ENCODE measurements around the gene UBE2Q2. TPM values are rescaled to one million over a fixed set of nuclear protein-coding genes. Genes with fewer than 3 reads are reported as not detected.
"Not testable (repeated sequence)": the region's sequence is repeated elsewhere in the genome, so short reads cannot be mapped to it uniquely, and the experiment has no call there.

The UBE2Q2 gene
- total RNA-seq, 1 experiment from 2014 or later = 18.1 TPM

DNA sequence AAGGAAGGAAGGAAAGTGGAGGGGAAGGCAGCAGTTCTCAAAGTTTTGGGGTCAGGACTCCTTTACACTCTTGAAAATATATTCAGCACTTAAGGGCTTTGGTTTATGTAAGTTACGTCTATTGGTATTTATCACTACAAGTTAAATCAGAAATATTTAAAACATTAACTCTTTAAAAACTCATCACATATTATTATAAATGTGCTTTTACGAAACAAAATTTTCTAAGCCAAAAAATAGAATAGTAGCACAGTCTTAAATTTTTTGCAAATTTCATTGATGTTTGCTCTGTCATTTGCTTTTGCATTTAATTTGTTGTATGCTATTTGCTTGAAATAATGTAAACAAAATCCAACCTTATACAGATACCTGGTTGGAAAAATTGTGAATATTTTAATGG is 7.5 kb downstream of the UBE2Q2 start:
- Histone ChIP-seq H3K36me3 (ENCODE audit: insufficient read depth, low read length, poor library complexity, severe bottlenecking) (no peaks in the 10 kb centered on the region), H3K9me3 (ENCODE audit: low read depth, low read length, poor library complexity, severe bottlenecking) (no peaks in the 10 kb centered on the region), H3K4me1 (ENCODE audit: insufficient read depth, low read length, poor library complexity, severe bottlenecking) (peaks cover 11% of the 10 kb centered on the region), H3K27ac (ENCODE audit: low read depth, low read length, poor library complexity, severe bottlenecking) (no peak overlapping the region), H3K27me3 (replicated peaks; ENCODE audit: insufficient read depth, low read depth, low read length, poor library complexity) (no peaks in the 10 kb centered on the region), H3K4me3 (ENCODE audit: low read depth, low read length, poor library complexity, severe bottlenecking) (no peak overlapping the region)
- no peak for DNase-seq (ENCODE audit: low spot score)
- intact Hi-C loops (cut with micrococcal nuclease; ENCODE audit: unreplicated experiment) = no loop called here
- ChIA-PET POLR2A (ENCODE audit: low non-redundant PET) (no interaction called here), CTCF (no interaction called here)
- no TSS peak for BruUV-seq (replicated peaks)
- no peak for TF ChIP-seq EZH2 (IDR thresholded peaks at IDR 0.05; ENCODE audit: borderline replicate concordance, low read depth, low read length, poor library complexity, severe bottlenecking)
- TF ChIP-seq, protein P1, sequence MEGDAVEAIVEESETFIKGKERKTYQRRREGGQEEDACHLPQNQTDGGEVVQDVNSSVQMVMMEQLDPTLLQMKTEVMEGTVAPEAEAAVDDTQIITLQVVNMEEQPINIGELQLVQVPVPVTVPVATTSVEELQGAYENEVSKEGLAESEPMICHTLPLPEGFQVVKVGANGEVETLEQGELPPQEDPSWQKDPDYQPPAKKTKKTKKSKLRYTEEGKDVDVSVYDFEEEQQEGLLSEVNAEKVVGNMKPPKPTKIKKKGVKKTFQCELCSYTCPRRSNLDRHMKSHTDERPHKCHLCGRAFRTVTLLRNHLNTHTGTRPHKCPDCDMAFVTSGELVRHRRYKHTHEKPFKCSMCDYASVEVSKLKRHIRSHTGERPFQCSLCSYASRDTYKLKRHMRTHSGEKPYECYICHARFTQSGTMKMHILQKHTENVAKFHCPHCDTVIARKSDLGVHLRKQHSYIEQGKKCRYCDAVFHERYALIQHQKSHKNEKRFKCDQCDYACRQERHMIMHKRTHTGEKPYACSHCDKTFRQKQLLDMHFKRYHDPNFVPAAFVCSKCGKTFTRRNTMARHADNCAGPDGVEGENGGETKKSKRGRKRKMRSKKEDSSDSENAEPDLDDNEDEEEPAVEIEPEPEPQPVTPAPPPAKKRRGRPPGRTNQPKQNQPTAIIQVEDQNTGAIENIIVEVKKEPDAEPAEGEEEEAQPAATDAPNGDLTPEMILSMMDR (conservative IDR thresholded peaks at IDR 0.05; ENCODE audit: low read depth, low read length) = no peak

DNA sequence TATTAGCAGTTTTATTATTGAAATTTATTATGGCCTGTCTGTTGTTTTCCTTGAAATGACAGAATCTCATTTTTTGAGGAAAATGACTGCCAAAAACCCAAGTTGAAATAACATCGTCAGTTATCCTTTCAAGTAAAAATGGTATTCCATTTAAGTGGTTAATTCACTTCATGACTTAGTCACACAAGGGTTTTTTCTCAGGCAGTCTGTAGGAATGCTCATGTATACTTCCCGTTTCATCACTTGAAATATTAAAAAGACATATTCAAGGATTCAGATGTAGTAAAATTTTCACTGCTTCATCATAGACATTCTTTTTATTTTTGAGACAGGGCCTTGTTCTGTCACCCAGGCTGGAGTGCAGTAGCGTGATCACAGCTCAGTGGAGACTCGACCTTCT is 8.3 kb downstream of the UBE2Q2 start:
- H3K9me3 ChIP-seq (ENCODE audit: low read depth, low read length, poor library complexity, severe bottlenecking); H3K4me3 ChIP-seq (ENCODE audit: low read depth, low read length, poor library complexity, severe bottlenecking); H3K27ac ChIP-seq (ENCODE audit: low read depth, low read length, poor library complexity, severe bottlenecking); POLR2A ChIA-PET (ENCODE audit: low non-redundant PET); H3K36me3 ChIP-seq (ENCODE audit: insufficient read depth, low read length, poor library complexity, severe bottlenecking); intact Hi-C loops (cut with micrococcal nuclease; ENCODE audit: unreplicated experiment); DNase-seq (ENCODE audit: low spot score); BruUV-seq (replicated peaks); CTCF ChIA-PET; H3K27me3 ChIP-seq (replicated peaks; ENCODE audit: insufficient read depth, low read depth, low read length, poor library complexity): not testable (repeated sequence)
- peaks cover 11% of the 10 kb centered on the region for H3K4me1 ChIP-seq (ENCODE audit: insufficient read depth, low read length, poor library complexity, severe bottlenecking)

DNA sequence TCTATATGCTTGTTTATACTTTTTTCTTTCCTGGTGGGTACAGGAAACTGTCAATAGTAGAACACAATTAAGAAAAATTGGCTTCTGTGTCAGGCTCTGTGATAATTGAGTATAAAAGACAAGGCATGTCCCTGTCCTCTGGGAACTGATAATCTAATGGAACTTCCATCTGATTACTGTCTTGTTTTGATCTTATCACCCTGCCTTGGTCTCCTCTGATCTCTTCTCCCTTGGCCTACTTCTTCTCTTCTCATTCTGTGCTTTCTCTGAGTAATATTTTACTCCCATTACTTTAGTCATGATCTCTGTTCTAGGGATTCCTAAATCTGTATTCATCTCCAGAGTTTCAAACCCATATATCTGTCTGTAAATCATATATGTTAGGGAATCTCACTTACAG is 14.6 kb downstream of the UBE2Q2 start:
- Histone ChIP-seq H3K36me3 (ENCODE audit: insufficient read depth, low read length, poor library complexity, severe bottlenecking) (no peaks in the 10 kb centered on the region), H3K4me3 (ENCODE audit: low read depth, low read length, poor library complexity, severe bottlenecking) (no peak overlapping the region), H3K9me3 (ENCODE audit: low read depth, low read length, poor library complexity, severe bottlenecking) (no peaks in the 10 kb centered on the region), H3K27me3 (replicated peaks; ENCODE audit: insufficient read depth, low read depth, low read length, poor library complexity) (no peaks in the 10 kb centered on the region), H3K27ac (ENCODE audit: low read depth, low read length, poor library complexity, severe bottlenecking) (no peak overlapping the region), H3K4me1 (ENCODE audit: insufficient read depth, low read length, poor library complexity, severe bottlenecking) (no peaks in the 10 kb centered on the region)
- no peak for DNase-seq (ENCODE audit: low spot score)
- CTCF ChIA-PET = no interaction called here
- intact Hi-C loops (cut with micrococcal nuclease; ENCODE audit: unreplicated experiment) = no loop called here
- TF ChIP-seq, protein P1 (conservative IDR thresholded peaks at IDR 0.05; ENCODE audit: low read depth, low read length) = no peak
- no peak for TF ChIP-seq EZH2 (IDR thresholded peaks at IDR 0.05; ENCODE audit: borderline replicate concordance, low read depth, low read length, poor library complexity, severe bottlenecking)
- BruUV-seq (replicated peaks) = no TSS peak
- POLR2A ChIA-PET (ENCODE audit: low non-redundant PET) = no interaction called here

DNA sequence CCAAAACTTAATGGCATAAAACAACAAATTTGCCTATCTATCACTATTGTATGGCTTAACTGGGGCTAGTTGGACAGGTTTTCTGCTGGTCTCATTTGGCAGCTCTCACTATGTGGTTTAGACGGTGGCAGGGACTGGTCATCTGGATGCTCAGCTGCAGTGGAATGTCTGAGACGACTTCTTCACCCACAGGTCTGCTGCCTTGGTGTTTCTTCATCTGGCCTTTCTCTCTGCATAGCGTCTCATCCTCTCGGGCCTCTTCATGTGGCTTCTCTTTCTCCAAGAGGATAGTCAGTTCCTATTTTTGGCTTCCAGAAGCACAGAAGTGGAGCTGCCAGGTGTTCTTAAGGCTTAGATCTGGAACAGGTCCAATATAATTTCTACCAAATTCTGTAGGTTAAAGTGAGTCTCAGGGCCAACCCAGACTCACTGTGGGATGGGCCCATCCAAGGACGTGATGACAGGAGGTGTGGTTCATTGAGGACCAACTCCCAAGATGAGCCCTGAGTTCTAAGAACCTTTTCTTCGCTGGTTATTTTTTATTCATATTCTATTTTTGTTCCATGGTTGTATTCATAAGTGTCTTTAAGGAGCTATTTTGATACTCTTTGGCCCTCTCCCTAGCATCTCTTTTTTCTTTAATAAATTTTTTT is 18.6 kb downstream of the UBE2Q2 start:
- ChIA-PET CTCF (no interaction called here), POLR2A (ENCODE audit: low non-redundant PET) (interaction anchor here (0.6 to 0.7 kb wide), 2 partner anchors 95 to 108 kb away, joined by 3 read pairs; no protein-coding TSS in a partner anchor)
- H3K4me1 ChIP-seq (ENCODE audit: insufficient read depth, low read length, poor library complexity, severe bottlenecking) = no peaks in the 10 kb centered on the region
- H3K4me3 ChIP-seq (ENCODE audit: low read depth, low read length, poor library complexity, severe bottlenecking) = no peak overlapping the region
- H3K36me3 ChIP-seq (ENCODE audit: insufficient read depth, low read length, poor library complexity, severe bottlenecking) = no peaks in the 10 kb centered on the region
- intact Hi-C loops (cut with micrococcal nuclease; ENCODE audit: unreplicated experiment) = no loop called here
- no peak for DNase-seq (ENCODE audit: low spot score)
- no peak overlapping the region for H3K27ac ChIP-seq (ENCODE audit: low read depth, low read length, poor library complexity, severe bottlenecking)
- no TSS peak for BruUV-seq (replicated peaks)
- no peaks in the 10 kb centered on the region for H3K27me3 ChIP-seq (replicated peaks; ENCODE audit: insufficient read depth, low read depth, low read length, poor library complexity)
- H3K9me3 ChIP-seq (ENCODE audit: low read depth, low read length, poor library complexity, severe bottlenecking) = no peaks in the 10 kb centered on the region
- TF ChIP-seq, protein P1 (conservative IDR thresholded peaks at IDR 0.05; ENCODE audit: low read depth, low read length) = no peak
- TF ChIP-seq EZH2 (IDR thresholded peaks at IDR 0.05; ENCODE audit: borderline replicate concordance, low read depth, low read length, poor library complexity, severe bottlenecking) = no peak

Data from A673 (cell line).